Measurements from ENCODE around the gene MPPED1.

- TF ChIP-seq POLR2AphosphoS5 (IDR thresholded peaks at IDR 0.05; ENCODE audit: borderline replicate concordance, low read depth, low read length) (no peak), EZH2 (IDR thresholded peaks at IDR 0.05) (no peak)
Measured at GRCh38 chr22:43384863-43385262, 27.0 kb upstream of the MPPED1 start.
